Natural killer cell (primary cell): ENCODE data around the gene GRAMD2B. TPM values are rescaled to one million over a fixed set of nuclear protein-coding genes. Genes with fewer than 3 reads are reported as not detected.
A peak's percentile ranks its signal among the peaks of the same experiment; 100 is the strongest.

Source experiments
- ATAC-seq, 3 donors: fragments of 150-1000 bp in 2 of 3; fragments of 200-7000 bp in 1 of 3; cut with Tn5 transposase; 1 replicate in 1 of 3; 2 replicates in 2 of 3; pipeline ENCODE4 v1.10.0; 2021; ENCODE audit warnings: mild to moderate bottlenecking in 2 of 3, moderate library complexity in 2 of 3
- DNase-seq, 2 donors: peaks; one replicate each; pipeline versions ENCODE4 v3.0.0 to v3.0.0-alpha.2; 2013 to 2021; ENCODE audit warnings: mixed read lengths in 1 of 2
- H3K27ac ChIP-seq: one replicate; pipeline ENCODE4 v1.5.1; 2013; ENCODE audit warnings: mild to moderate bottlenecking, low read length
- H3K27me3 ChIP-seq: one replicate; pipeline ENCODE4 v1.6.1; 2013; ENCODE audit warnings: low read length; ENCODE audit not compliant: control insufficient read depth, insufficient read depth
- H3K36me3 ChIP-seq: one replicate; pipeline ENCODE4 v1.6.1; 2013; ENCODE audit warnings: low read length; ENCODE audit not compliant: control insufficient read depth, insufficient read depth
- H3K4me1 ChIP-seq: one replicate; pipeline ENCODE4 v1.6.1; 2013; ENCODE audit warnings: low read length; ENCODE audit not compliant: control insufficient read depth, insufficient read depth
- H3K4me3 ChIP-seq: one replicate; pipeline ENCODE4 v1.5.1; 2013; ENCODE audit warnings: low read length
- H3K9me3 ChIP-seq: one replicate; pipeline ENCODE4 v1.6.1; 2013; ENCODE audit warnings: low read length; ENCODE audit not compliant: control insufficient read depth, insufficient read depth
- H3K27ac Mint-ChIP-seq, 2 donors: one replicate each; pipeline ENCODE4 v1.8.0; 2022; ENCODE audit warnings: mild to moderate bottlenecking in 2 of 2, mixed read lengths in 2 of 2, moderate library complexity in 1 of 2
- H3K27me3 Mint-ChIP-seq, 2 donors: one replicate each; pipeline ENCODE4 v1.8.0; 2022; ENCODE audit warnings: low read depth in 2 of 2, mixed read lengths in 2 of 2
- H3K36me3 Mint-ChIP-seq: one replicate; pipeline ENCODE4 v1.8.0; 2022; ENCODE audit warnings: mixed read lengths
- H3K4me1 Mint-ChIP-seq, 2 donors: one replicate each; pipeline ENCODE4 v1.8.0; 2022; ENCODE audit warnings: mixed read lengths in 2 of 2
- H3K4me3 Mint-ChIP-seq: one replicate; pipeline ENCODE4 v1.8.0; 2022; ENCODE audit warnings: mild to moderate bottlenecking, moderate library complexity, mixed read lengths
- H3K9me3 Mint-ChIP-seq, 2 donors: one replicate each; pipeline ENCODE4 v1.8.0; 2022; ENCODE audit warnings: mixed read lengths in 2 of 2
- whole genome bisulfite sequencing: methylation state at CpG from one replicate; pipeline ENCODE4 v1.1.7; 2013; ENCODE audit warnings: missing lambda C conversion rate; ENCODE audit not compliant: insufficient coverage; 5-methylcytosine and 5-hydroxymethylcytosine counted together
- intact Hi-C: fragments of 100-400 bp; cut with micrococcal nuclease; formaldehyde crosslinking; loops from one replicate; pipeline ENCODE4 v1.14.2; 2022
- total RNA-seq, 4 donors: library from RNA; stranded (reverse); fragments of 120-200 nt in 1 of 4; gene quantifications; one replicate each; pipeline versions ENCODE4 v1.2.3 to v1.2.4, GENCODE V29; 2013 to 2022
- TF ChIP-seq, protein P1 (sequence below): fragments of 200-600 bp; IDR thresholded peaks from one replicate; pipeline ENCODE4 v1.8.0; 2022; ENCODE audit warnings: antibody characterized with exemption

Gene GRAMD2B
- total RNA-seq, 3 donors from 2014 or later (not counting 1 experiment from before 2014, with no cell fraction given) = 9.2 to 15.4 (median 10.0) TPM

DNA sequence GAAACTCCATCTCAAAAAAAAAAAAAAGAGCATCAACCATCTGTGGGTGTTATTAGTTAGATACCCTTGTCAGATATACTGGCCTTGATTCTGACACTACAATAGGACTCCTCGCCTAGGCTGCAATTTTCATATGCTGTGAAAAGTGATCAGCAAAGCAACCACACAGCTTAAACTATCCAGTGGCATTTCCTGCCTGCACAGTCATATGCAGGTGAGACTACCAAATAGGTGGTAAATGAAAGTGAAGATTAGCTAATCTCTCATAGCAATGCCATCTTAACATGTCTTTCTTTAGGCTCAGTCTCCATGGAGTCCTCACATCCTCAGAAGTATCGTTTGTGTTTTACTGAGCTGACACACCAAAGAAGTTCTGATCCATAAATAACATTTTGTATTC, 40.8 kb downstream of the GRAMD2B start:
- ATAC-seq = peak in 1 of 3 donors; percentile 36
- WGBS = 74% methylated on average over 2 of the region's 2 CpGs
- H3K4me3 ChIP-seq = no peak overlapping the region
- H3K36me3 ChIP-seq = no peaks in the 10 kb centered on the region
- no peaks in the 10 kb centered on the region for H3K9me3 Mint-ChIP-seq
- no peak overlapping the region for H3K27ac ChIP-seq
- peak in 1 of 2 donors; percentile 25 for DNase-seq
- no peaks in the 10 kb centered on the region for H3K27me3 Mint-ChIP-seq
- H3K9me3 ChIP-seq = no peaks in the 10 kb centered on the region
- TF ChIP-seq, protein P1, sequence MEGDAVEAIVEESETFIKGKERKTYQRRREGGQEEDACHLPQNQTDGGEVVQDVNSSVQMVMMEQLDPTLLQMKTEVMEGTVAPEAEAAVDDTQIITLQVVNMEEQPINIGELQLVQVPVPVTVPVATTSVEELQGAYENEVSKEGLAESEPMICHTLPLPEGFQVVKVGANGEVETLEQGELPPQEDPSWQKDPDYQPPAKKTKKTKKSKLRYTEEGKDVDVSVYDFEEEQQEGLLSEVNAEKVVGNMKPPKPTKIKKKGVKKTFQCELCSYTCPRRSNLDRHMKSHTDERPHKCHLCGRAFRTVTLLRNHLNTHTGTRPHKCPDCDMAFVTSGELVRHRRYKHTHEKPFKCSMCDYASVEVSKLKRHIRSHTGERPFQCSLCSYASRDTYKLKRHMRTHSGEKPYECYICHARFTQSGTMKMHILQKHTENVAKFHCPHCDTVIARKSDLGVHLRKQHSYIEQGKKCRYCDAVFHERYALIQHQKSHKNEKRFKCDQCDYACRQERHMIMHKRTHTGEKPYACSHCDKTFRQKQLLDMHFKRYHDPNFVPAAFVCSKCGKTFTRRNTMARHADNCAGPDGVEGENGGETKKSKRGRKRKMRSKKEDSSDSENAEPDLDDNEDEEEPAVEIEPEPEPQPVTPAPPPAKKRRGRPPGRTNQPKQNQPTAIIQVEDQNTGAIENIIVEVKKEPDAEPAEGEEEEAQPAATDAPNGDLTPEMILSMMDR = no peak
- peaks cover under 1 to 7% of the 10 kb centered on the region in 2 donors for H3K4me1 Mint-ChIP-seq
- peak overlapping the region in 1 of 2 donors; percentile 27 for H3K27ac Mint-ChIP-seq
- intact Hi-C loops = no loop called here
- no peak overlapping the region for H3K4me3 Mint-ChIP-seq
- H3K4me1 ChIP-seq = no peaks in the 10 kb centered on the region
- no peaks in the 10 kb centered on the region for H3K36me3 Mint-ChIP-seq
- H3K27me3 ChIP-seq = no peaks in the 10 kb centered on the region

DNA sequence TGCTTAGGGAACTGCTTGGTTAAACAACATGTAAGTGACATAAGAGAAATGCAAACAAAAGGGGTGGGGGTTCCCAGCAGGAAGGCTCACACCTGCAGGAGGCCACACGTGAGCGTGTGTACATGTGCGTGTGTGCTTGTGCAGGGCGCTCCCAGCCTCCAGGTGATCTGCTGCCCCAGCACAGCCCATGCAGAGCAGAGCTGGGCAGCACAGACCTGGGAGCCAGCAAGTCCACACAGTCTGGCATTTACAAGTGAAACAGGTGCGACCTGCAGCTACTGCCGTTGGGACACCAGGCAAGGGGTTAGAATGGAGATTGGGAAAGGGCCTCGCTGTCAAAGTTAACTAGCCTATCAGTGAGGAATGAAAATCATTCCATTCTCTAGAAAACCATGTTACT, 41.8 kb downstream of the GRAMD2B start:
- Histone ChIP-seq H3K36me3 (no peaks in the 10 kb centered on the region), H3K4me3 (no peak overlapping the region), H3K27ac (no peak overlapping the region), H3K9me3 (no peaks in the 10 kb centered on the region), H3K27me3 (no peaks in the 10 kb centered on the region), H3K4me1 (no peaks in the 10 kb centered on the region)
- no peak for DNase-seq
- H3K27me3 Mint-ChIP-seq = no peaks in the 10 kb centered on the region
- no peaks in the 10 kb centered on the region for H3K9me3 Mint-ChIP-seq
- 88% methylated on average over 7 of the region's 7 CpGs for WGBS
- H3K27ac Mint-ChIP-seq = peak overlapping the region in 1 of 2 donors; percentile 27
- TF ChIP-seq, protein P1 = no peak
- H3K4me1 Mint-ChIP-seq = peaks cover 0 to 6% of the 10 kb centered on the region in 2 donors
- no peaks in the 10 kb centered on the region for H3K36me3 Mint-ChIP-seq
- no peak for ATAC-seq
- no peak overlapping the region for H3K4me3 Mint-ChIP-seq
- intact Hi-C loops = no loop called here

DNA sequence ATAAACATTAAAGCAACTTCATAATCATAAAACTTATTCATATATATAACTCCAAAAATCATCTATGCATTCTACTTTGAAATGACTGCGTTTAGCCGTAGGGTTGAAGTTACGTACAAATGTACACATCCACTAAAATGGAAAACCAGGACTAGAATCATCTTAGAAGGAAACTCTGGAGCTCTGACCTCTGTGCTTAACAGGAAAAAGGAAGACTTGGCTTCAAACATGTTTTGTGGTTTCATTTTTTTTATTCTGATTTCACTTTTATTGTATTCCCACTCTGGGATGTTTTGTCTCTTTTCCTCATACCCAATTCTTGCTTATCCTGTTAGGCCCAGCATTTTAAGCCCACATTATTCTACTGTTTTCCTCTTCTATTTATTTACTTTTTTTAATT, 44.9 kb downstream of the GRAMD2B start:
- H3K36me3 Mint-ChIP-seq = no peaks in the 10 kb centered on the region
- no peaks in the 10 kb centered on the region for H3K27me3 Mint-ChIP-seq
- Histone ChIP-seq H3K36me3 (no peaks in the 10 kb centered on the region), H3K4me3 (no peak overlapping the region), H3K27me3 (no peaks in the 10 kb centered on the region), H3K9me3 (no peaks in the 10 kb centered on the region), H3K27ac (no peak overlapping the region), H3K4me1 (no peaks in the 10 kb centered on the region)
- DNase-seq (no peak), ATAC-seq (no peak)
- 96% methylated on average over 3 of the region's 3 CpGs for WGBS
- H3K9me3 Mint-ChIP-seq = no peaks in the 10 kb centered on the region
- no peak overlapping the region for H3K4me3 Mint-ChIP-seq
- no peak overlapping the region for H3K27ac Mint-ChIP-seq
- no peaks in the 10 kb centered on the region for H3K4me1 Mint-ChIP-seq
- intact Hi-C loops = no loop called here
- TF ChIP-seq, protein P1 = no peak
